Right atrium auricular region (tissue), 2 donors: ENCODE data around the gene SYCP1. TPM values are rescaled to one million over a fixed set of nuclear protein-coding genes. Genes with fewer than 3 reads are reported as not detected.

ENCODE experiments used
- DNase-seq: peaks from one replicate; pipeline ENCODE4 v3.0.0-alpha.2; 2019; ENCODE audit warnings: low spot score
- H3K27ac ChIP-seq, 2 donors: fragments of 200-600 bp; sonication (generic); 1 replicate in 1 of 2; 2 replicates in 1 of 2; pipeline ENCODE4 v1.5.1; 2016 to 2019
- H3K27me3 ChIP-seq, 2 donors: fragments of 200-600 bp; sonication (generic); one replicate each; pipeline versions ENCODE4 v1.5.1 to v1.6.0; 2017 to 2019
- H3K36me3 ChIP-seq: fragments of 200-600 bp; sonication (generic); one replicate; pipeline ENCODE4 v1.5.1; 2016
- H3K4me1 ChIP-seq, 2 donors: fragments of 200-600 bp; sonication (generic); one replicate each; pipeline versions ENCODE4 v1.5.1 to v1.6.0; 2017 to 2019
- H3K4me3 ChIP-seq, 2 donors: fragments of 200-600 bp; sonication (generic); 1 replicate in 1 of 2; 2 replicates in 1 of 2; pipeline ENCODE4 v1.5.1; 2017 to 2019; ENCODE audit warnings: mild to moderate bottlenecking in 1 of 2, moderate library complexity in 1 of 2
- H3K9me3 ChIP-seq, 2 donors: fragments of 200-600 bp; sonication (generic); one replicate each; pipeline ENCODE4 v1.5.1; 2019
- CTCF ChIP-seq, 2 donors: fragments of 200-600 bp; sonication (generic); IDR thresholded peaks; one replicate each; pipeline ENCODE4 v1.5.1; 2019; ENCODE audit warnings: antibody characterized with exemption in 2 of 2
- total RNA-seq, 2 donors: library from RNA; depleted of rRNA; stranded (reverse); fragments of >200 nt; gene quantifications; one replicate each; pipeline ENCODE4 v1.1.0, GENCODE V29; 2016

The SYCP1 gene
- total RNA-seq, 2 donors from 2014 or later: not detected

- Histone ChIP-seq H3K27me3 (no peaks in the 10 kb centered on the region), H3K36me3 (no peaks in the 10 kb centered on the region), H3K27ac (no peak overlapping the region), H3K9me3 (peaks cover 0 to 10% of the 10 kb centered on the region in 2 donors), H3K4me1 (no peaks in the 10 kb centered on the region), H3K4me3 (no peak overlapping the region)
- DNase-seq: no peak
- TF ChIP-seq CTCF (IDR thresholded peaks at IDR 0.05): no peak
Measured at GRCh38 chr1:114926607-114927006, 71.9 kb downstream of the SYCP1 start.

- Histone ChIP-seq H3K36me3 (no peaks in the 10 kb centered on the region), H3K4me3 (no peak overlapping the region), H3K4me1 (no peaks in the 10 kb centered on the region), H3K27ac (no peak overlapping the region), H3K9me3 (peaks cover 0 to 10% of the 10 kb centered on the region in 2 donors), H3K27me3 (no peaks in the 10 kb centered on the region)
- no peak for TF ChIP-seq CTCF (IDR thresholded peaks at IDR 0.05)
- no peak for DNase-seq
Measured at GRCh38 chr1:114927401-114927800, 72.7 kb downstream of the SYCP1 start.

DNA sequence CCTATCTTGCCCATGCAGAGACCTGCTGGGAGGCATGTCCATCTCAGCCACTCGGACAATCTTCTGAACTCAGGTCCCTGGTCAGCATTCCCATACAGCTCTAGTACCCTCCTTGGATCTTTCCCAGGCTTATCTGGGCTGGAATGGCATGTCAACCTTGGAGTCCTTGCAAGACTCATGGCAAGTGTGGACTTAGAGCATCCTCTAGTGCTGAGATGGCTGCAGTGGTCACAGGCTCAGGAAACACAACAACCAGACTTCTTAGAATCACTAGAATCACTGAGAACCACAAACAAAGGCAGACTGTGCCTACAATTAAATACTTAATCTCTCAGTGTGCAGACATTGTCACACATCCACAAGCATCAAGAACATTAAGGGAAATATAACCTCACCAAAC, 101.9 kb downstream of the SYCP1 start:
- peak in 1 of 2 donors; percentile 18 for TF ChIP-seq CTCF (IDR thresholded peaks at IDR 0.05)
- Histone ChIP-seq H3K4me1 (no peaks in the 10 kb centered on the region), H3K36me3 (no peaks in the 10 kb centered on the region), H3K9me3 (no peaks in the 10 kb centered on the region), H3K27ac (no peak overlapping the region), H3K27me3 (no peaks in the 10 kb centered on the region), H3K4me3 (no peak overlapping the region)
- no peak for DNase-seq

DNA sequence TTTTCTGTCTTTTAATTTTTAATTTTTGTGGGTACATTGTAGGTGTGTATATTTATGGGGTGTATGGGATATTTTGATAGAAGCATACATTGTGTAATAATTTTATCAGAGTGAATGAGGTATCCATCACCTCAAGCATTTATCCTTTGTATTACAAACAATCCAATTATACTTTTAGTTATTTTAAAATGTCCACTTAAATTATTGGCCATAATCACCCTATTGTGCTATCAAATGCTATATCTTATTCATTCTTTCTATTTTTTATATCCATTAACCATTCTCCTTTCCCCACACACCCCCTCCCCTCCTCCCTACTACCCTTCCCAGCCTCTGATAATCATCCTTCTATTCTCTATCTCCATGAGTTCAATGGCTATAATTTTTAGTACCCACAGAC, 104.8 kb downstream of the SYCP1 start:
- Histone ChIP-seq H3K4me1 (no peaks in the 10 kb centered on the region), H3K4me3 (no peak overlapping the region), H3K36me3 (no peaks in the 10 kb centered on the region), H3K9me3 (no peaks in the 10 kb centered on the region), H3K27me3 (no peaks in the 10 kb centered on the region), H3K27ac (no peak overlapping the region)
- DNase-seq: no peak
- no peak for TF ChIP-seq CTCF (IDR thresholded peaks at IDR 0.05)

DNA sequence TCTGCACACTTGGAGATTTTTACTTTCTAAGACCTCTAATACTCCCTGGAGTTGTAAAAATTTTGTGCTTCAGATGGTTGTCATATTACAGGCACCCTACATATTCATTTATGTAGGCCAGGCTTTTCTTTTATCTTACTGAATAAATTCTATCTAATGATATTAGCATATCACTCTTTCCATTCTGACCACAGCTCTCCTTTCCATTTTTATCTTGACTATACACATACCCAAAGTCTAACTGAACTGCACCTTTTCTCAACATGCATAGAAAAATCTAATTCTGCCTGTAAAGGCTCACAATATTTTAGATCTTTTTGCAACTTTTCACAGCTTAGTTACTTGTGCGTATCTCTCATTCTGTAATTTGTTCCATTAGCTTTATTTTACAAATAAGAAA, 122.2 kb downstream of the SYCP1 start:
- H3K9me3 ChIP-seq: peaks cover 0 to 4% of the 10 kb centered on the region in 2 donors
- no peaks in the 10 kb centered on the region for H3K27me3 ChIP-seq
- H3K27ac ChIP-seq: no peak overlapping the region
- no peak for DNase-seq
- H3K36me3 ChIP-seq: no peaks in the 10 kb centered on the region
- H3K4me3 ChIP-seq: no peak overlapping the region
- H3K4me1 ChIP-seq: no peaks in the 10 kb centered on the region
- no peak for TF ChIP-seq CTCF (IDR thresholded peaks at IDR 0.05)

DNA sequence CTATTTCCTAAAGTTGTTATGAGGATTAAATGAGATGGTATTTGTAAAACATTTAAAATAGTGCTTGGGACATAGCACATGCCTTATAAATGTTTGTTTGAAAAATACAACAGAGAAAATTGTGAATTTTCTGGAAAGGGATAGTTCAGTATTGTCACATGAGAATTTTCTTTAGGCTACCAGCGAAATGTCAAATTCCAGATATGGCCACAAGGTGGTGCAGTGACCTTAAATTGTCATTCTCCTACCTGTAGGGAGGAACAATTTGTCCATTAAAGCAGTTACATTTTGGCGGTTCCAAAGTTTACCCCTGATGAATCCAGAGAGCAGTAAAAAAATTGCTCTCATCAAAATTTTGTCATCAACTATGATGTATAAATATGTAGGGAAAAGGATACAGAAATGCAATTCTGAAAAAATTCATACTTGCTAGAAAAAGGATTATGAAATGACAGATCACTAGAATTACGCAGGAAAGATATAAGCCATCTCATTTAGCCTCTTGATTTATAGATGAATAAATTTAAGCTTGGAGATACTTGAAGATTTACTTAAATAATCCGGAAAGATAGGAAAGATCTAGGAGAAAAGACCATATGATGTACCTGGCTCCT, 124.7 kb downstream of the SYCP1 start:
- no peak for DNase-seq

More for the DNA sequence above, 124.7 kb downstream of the SYCP1 start:
- Histone ChIP-seq H3K27me3 (no peaks in the 10 kb centered on the region), H3K4me1 (no peaks in the 10 kb centered on the region), H3K36me3 (no peaks in the 10 kb centered on the region), H3K27ac (no peak overlapping the region), H3K9me3 (peaks cover 0 to 18% of the 10 kb centered on the region in 2 donors), H3K4me3 (no peak overlapping the region)
- TF ChIP-seq CTCF (IDR thresholded peaks at IDR 0.05): peak; percentile 74 to 87
